Measurements from ENCODE around the gene LRRC4.

LRRC4 gene

GRCh38 chr7:128056901-128057300, 25.7 kb upstream of the LRRC4 start (continued):
- no peak for TF ChIP-seq ZSCAN18 (tag by site-specific recombination; IDR thresholded peaks at IDR 0.05)
- TF ChIP-seq ZNF791 (tag by site-specific recombination; IDR thresholded peaks at IDR 0.05) = no peak
- no peak for TF ChIP-seq ZNF18 (tag by site-specific recombination; IDR thresholded peaks at IDR 0.05)
- TF ChIP-seq ZNF626 (tag by site-specific recombination; IDR thresholded peaks at IDR 0.05) = no peak
- no peak for TF ChIP-seq GLIS2 (tag by site-specific recombination; IDR thresholded peaks at IDR 0.05)
- TF ChIP-seq ZNF501 (tag by site-specific recombination; IDR thresholded peaks at IDR 0.05) = no peak
- no peak for TF ChIP-seq ZNF473 (tag by site-specific recombination; IDR thresholded peaks at IDR 0.05)
- no peak for TF ChIP-seq ZNF561 (tag by site-specific recombination; IDR thresholded peaks at IDR 0.05; ENCODE audit: borderline replicate concordance)
- no peak for TF ChIP-seq ZNF521 (tag by site-specific recombination; IDR thresholded peaks at IDR 0.05)
- no peak for TF ChIP-seq ZNF530 (tag by site-specific recombination; IDR thresholded peaks at IDR 0.05; ENCODE audit: low read depth)
- no peak for TF ChIP-seq ZNF23 (tag by site-specific recombination; IDR thresholded peaks at IDR 0.05; ENCODE audit: borderline replicate concordance)

- Histone ChIP-seq H3K9me3 (ENCODE audit: control insufficient read depth, insufficient read depth, low read depth, low read length) (no peaks in the 10 kb centered on the region), H3K4me3 (ENCODE audit: low read depth, low read length) (no peak overlapping the region), H3K27ac (ENCODE audit: extremely low read depth, low read depth, low read length) (no peak overlapping the region), H3K4me1 (ENCODE audit: control insufficient read depth, insufficient read depth, low read length) (no peaks in the 10 kb centered on the region), H3K36me3 (ENCODE audit: control insufficient read depth in 2 of 2, insufficient read depth in 1 of 2, low read length in 2 of 2) (peaks cover 0 to 2% of the 10 kb centered on the region in 2 experiments; a peak in 1 of 3 replicates)
- ChIA-PET CTCF (no interaction called here), POLR2A (no interaction called here)
- no peak for TF ChIP-seq ZNF391 (tag by site-specific recombination; IDR thresholded peaks at IDR 0.05; ENCODE audit: borderline replicate concordance, low read depth)
- TF ChIP-seq ZBTB10 (tag by site-specific recombination; IDR thresholded peaks at IDR 0.05) = no peak
- no peak for TF ChIP-seq ZNF624 (tag by site-specific recombination; IDR thresholded peaks at IDR 0.05)
- no peak for TF ChIP-seq ZNF404 (tag by site-specific recombination; IDR thresholded peaks at IDR 0.05)
- TF ChIP-seq ZNF488 (tag by site-specific recombination; IDR thresholded peaks at IDR 0.05) = no peak
- TF ChIP-seq RBAK (tag by site-specific recombination; IDR thresholded peaks at IDR 0.05) = no peak
- TF ChIP-seq INSM2 (tag by site-specific recombination; IDR thresholded peaks at IDR 0.05) = no peak
- TF ChIP-seq MZF1 (tag by site-specific recombination; IDR thresholded peaks at IDR 0.05; ENCODE audit: borderline replicate concordance) = no peak
- TF ChIP-seq PRDM1 (tag by site-specific recombination; IDR thresholded peaks at IDR 0.05) = no peak
Observed at GRCh38 chr7:128055637-128056036, 24.4 kb upstream of the LRRC4 start.

Data from HEK293 (cell line).